Measurements from ENCODE around the gene SPATS2L. TPM values are rescaled to one million over a fixed set of nuclear protein-coding genes. Genes with fewer than 3 reads are reported as not detected.

The SPATS2L gene
- polyA plus RNA-seq, 2 of the 4 experiments (the other 2 are of a cell fraction): 85.2 to 202 TPM

DNA sequence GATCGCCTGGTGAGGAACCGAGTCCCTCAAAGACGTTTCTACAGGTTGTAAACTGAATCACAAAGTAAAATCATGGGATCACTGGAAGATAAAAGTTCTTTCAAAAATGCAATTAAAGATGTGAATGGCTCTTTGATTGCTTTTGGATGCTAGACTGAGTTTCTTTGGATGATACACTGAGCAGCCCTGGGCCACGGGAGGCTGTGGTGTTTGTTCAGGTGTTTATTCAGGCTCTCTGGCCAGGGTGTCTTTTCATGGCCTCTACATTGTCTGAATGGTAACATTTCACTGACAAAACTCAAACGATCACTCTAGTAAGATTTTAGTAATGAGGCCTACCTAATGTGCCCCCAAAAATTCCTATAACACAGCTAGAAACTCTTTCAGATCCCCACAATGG is 48.4 kb upstream of the SPATS2L start:
- CTCF ChIA-PET: no interaction called here
- H3K9me3 ChIP-seq: no peaks in the 10 kb centered on the region
- ATAC-seq: no peak
- 0 out of 3 replicates have a peak, but pooled peaks cover 3% of the 10 kb centered on the region for H3K4me1 ChIP-seq
- H3K4me3 ChIP-seq: no peak overlapping the region
- DNase-seq (ENCODE audit: low read depth in 1 of 2, low spot score in 1 of 2): no peak
- no peak overlapping the region for H3K4me2 ChIP-seq
- TF ChIP-seq TP53 (CRISPR knock-in tag; IDR thresholded peaks at IDR 0.05): no peak
- no peak for TF ChIP-seq EHF (CRISPR knock-in tag; IDR thresholded peaks at IDR 0.05)
- no peak for TF ChIP-seq ZC3H11A (IDR thresholded peaks at IDR 0.05)
- TF ChIP-seq RAD21 (conservative IDR thresholded peaks at IDR 0.05 in 1 of 2, IDR thresholded peaks at IDR 0.05 in 1 of 2): no peak
- no peak for TF ChIP-seq KDM5A (IDR thresholded peaks at IDR 0.05)
- TF ChIP-seq REST (IDR thresholded peaks at IDR 0.05): no peak
- TF ChIP-seq JUN (IDR thresholded peaks at IDR 0.05): no peak
- TF ChIP-seq SREBF2 (IDR thresholded peaks at IDR 0.05): no peak
- TF ChIP-seq, protein P1, sequence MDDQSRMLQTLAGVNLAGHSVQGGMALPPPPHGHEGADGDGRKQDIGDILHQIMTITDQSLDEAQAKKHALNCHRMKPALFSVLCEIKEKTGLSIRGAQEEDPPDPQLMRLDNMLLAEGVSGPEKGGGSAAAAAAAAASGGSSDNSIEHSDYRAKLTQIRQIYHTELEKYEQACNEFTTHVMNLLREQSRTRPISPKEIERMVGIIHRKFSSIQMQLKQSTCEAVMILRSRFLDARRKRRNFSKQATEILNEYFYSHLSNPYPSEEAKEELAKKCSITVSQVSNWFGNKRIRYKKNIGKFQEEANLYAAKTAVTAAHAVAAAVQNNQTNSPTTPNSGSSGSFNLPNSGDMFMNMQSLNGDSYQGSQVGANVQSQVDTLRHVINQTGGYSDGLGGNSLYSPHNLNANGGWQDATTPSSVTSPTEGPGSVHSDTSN (IDR thresholded peaks at IDR 0.05): no peak
- no peak for TF ChIP-seq RFX5 (IDR thresholded peaks at IDR 0.05)
- FAIRE-seq: no peak
- 64% methylated on average over 5 of the region's 5 CpGs for WGBS (ENCODE audit: missing lambda C conversion rate)
- no peak overlapping the region for H3K27ac ChIP-seq
- POLR2A ChIA-PET: no interaction called here

GRCh38 chr2:200258881-200259576 is 47.5 kb upstream of the SPATS2L start:
- Histone ChIP-seq H3K9me3 (no peaks in the 10 kb centered on the region), H3K27ac (no peak overlapping the region), H3K4me3 (no peak overlapping the region), H3K4me2 (no peak overlapping the region), H3K4me1 (no peaks in the 10 kb centered on the region)
- ChIA-PET CTCF (no interaction called here), POLR2A (no interaction called here)
- DNase-seq (ENCODE audit: low read depth in 1 of 2, low spot score in 1 of 2): no peak
- ATAC-seq: no peak
- 77% methylated on average over 7 of the region's 7 CpGs for WGBS (ENCODE audit: missing lambda C conversion rate)
- no peak for TF ChIP-seq PHF8 (IDR thresholded peaks at IDR 0.05; ENCODE audit: borderline replicate concordance, low read depth)
- TF ChIP-seq EP300 (IDR thresholded peaks at IDR 0.05): no peak
- no peak for TF ChIP-seq ZNF302 (CRISPR knock-in tag; IDR thresholded peaks at IDR 0.05)
- TF ChIP-seq FOSB (CRISPR knock-in tag; IDR thresholded peaks at IDR 0.05): no peak
- TF ChIP-seq, protein P2, sequence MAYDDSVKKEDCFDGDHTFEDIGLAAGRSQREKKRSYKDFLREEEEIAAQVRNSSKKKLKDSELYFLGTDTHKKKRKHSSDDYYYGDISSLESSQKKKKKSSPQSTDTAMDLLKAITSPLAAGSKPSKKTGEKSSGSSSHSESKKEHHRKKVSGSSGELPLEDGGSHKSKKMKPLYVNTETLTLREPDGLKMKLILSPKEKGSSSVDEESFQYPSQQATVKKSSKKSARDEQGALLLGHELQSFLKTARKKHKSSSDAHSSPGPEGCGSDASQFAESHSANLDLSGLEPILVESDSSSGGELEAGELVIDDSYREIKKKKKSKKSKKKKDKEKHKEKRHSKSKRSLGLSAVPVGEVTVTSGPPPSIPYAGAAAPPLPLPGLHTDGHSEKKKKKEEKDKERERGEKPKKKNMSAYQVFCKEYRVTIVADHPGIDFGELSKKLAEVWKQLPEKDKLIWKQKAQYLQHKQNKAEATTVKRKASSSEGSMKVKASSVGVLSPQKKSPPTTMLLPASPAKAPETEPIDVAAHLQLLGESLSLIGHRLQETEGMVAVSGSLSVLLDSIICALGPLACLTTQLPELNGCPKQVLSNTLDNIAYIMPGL (CRISPR knock-in tag; IDR thresholded peaks at IDR 0.05; ENCODE audit: borderline replicate concordance): no peak
- TF ChIP-seq, protein P3, sequence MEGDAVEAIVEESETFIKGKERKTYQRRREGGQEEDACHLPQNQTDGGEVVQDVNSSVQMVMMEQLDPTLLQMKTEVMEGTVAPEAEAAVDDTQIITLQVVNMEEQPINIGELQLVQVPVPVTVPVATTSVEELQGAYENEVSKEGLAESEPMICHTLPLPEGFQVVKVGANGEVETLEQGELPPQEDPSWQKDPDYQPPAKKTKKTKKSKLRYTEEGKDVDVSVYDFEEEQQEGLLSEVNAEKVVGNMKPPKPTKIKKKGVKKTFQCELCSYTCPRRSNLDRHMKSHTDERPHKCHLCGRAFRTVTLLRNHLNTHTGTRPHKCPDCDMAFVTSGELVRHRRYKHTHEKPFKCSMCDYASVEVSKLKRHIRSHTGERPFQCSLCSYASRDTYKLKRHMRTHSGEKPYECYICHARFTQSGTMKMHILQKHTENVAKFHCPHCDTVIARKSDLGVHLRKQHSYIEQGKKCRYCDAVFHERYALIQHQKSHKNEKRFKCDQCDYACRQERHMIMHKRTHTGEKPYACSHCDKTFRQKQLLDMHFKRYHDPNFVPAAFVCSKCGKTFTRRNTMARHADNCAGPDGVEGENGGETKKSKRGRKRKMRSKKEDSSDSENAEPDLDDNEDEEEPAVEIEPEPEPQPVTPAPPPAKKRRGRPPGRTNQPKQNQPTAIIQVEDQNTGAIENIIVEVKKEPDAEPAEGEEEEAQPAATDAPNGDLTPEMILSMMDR (IDR thresholded peaks at IDR 0.05): no peak
- TF ChIP-seq, protein P4, sequence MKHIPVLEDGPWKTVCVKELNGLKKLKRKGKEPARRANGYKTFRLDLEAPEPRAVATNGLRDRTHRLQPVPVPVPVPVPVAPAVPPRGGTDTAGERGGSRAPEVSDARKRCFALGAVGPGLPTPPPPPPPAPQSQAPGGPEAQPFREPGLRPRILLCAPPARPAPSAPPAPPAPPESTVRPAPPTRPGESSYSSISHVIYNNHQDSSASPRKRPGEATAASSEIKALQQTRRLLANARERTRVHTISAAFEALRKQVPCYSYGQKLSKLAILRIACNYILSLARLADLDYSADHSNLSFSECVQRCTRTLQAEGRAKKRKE (CRISPR knock-in tag; IDR thresholded peaks at IDR 0.05; ENCODE audit: low read depth): no peak
- TF ChIP-seq KDM1A (IDR thresholded peaks at IDR 0.05; ENCODE audit: low read depth): no peak
- TF ChIP-seq RCOR1 (IDR thresholded peaks at IDR 0.05; ENCODE audit: low read depth, low read length): no peak
- no peak for TF ChIP-seq HEYL (CRISPR knock-in tag; IDR thresholded peaks at IDR 0.05)
- no peak for TF ChIP-seq KDM5A (IDR thresholded peaks at IDR 0.05)
- no peak for TF ChIP-seq EHMT2 (IDR thresholded peaks at IDR 0.05; ENCODE audit: low read depth)
- TF ChIP-seq CBX2 (IDR thresholded peaks at IDR 0.05; ENCODE audit: borderline replicate concordance, low read depth): no peak
- TF ChIP-seq CBX8 (IDR thresholded peaks at IDR 0.05): no peak
- TF ChIP-seq TFCP2L1 (CRISPR knock-in tag; IDR thresholded peaks at IDR 0.05): no peak
- TF ChIP-seq RAD21 (conservative IDR thresholded peaks at IDR 0.05 in 1 of 2, IDR thresholded peaks at IDR 0.05 in 1 of 2): no peak
- no peak for TF ChIP-seq NFE2L2 (conservative IDR thresholded peaks at IDR 0.05; ENCODE audit: low read length)
- no peak for TF ChIP-seq JUN (IDR thresholded peaks at IDR 0.05)
- no peak for FAIRE-seq

Data from A549 (cell line).